Measurements from ENCODE around the gene TP73.

- no peak for TF ChIP-seq SUZ12 (IDR thresholded peaks at IDR 0.05)
- TF ChIP-seq FOXM1 (IDR thresholded peaks at IDR 0.05; ENCODE audit: borderline replicate concordance) = no peak
- TF ChIP-seq TARDBP (IDR thresholded peaks at IDR 0.05) = no peak
- no peak for TF ChIP-seq PKNOX1 (IDR thresholded peaks at IDR 0.05)
- no peak for TF ChIP-seq ARNT (IDR thresholded peaks at IDR 0.05)
Measured at GRCh38 chr1:3705341-3705950, 53.1 kb downstream of the TP73 start.

Measured in HEK293T (cell line).